ENCODE data around the gene ARFRP1.

Gene ARFRP1

DNA sequence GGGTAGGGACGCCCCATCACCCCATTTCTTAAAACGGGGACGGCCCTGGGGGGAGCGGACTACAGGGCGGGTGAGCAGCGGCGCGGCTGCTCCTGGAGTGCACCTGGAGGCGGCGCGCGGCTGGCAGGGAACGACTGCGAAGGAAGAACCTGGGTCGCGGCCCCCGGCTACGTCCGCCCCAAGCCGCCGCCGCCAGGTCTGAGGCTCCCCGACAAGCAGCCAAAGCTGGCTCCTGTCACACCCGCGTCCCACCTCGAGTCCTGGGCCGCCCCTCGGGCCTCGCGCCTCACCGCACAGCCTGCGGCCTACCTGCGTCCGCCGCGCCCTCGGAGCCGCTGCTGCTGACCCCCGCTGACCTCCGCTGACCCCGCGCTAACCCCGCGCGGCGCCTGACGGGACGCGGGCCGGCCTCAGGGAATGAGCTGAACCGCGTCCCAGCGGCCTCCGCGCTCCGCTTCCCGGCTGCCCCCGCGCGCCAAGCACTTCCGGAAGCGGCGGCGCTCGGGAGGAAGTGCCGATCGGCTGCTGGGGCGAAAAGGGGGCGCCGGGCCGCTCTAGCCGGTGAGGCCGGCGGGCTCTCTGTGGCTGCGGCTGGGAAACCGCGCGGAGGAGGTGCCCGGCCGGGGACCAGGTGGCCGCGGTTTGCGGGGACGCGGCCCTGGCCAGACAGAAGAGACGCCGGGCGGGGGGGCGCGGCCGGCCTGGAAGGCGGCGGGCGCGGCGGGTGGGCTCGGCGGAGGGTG is at the start of gene ARFRP1, which contains the start of gene ZGPAT:
Gene ARFRP1 (minus strand): TSS at position 419 of the 743 bp plus-strand sequence. CDS start 885 bp downstream, outside the sequence.
Gene ZGPAT (plus strand): TSS at position 482 of the 743 bp plus-strand sequence. CDS start 542 bp downstream, outside the sequence.
- DNase-seq (ENCODE audit: low read depth): peak; percentile 35
- no peak for TF ChIP-seq CTCF (conservative IDR thresholded peaks at IDR 0.05; ENCODE audit: low read depth, low read length)
- H3K4me3 ChIP-seq (ENCODE audit: low read length): peak within 1 kb of the TSS; percentile 76

DNA sequence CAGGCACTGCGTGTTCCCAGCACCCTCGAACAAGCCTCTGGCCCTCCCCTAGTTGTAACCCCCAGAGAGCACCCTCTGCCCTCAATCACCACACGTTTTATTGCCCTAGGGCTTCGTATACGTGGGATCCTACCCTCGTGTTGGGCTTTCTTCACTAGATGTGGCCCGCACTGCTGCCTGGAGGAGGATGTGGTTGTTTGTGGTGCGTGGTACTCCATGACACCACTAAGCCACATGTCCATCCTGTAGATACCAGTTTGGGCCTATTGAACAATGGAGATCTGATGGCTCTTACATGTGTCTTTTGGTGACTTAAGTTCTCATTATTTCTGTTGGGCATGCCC is 48.8 kb upstream of the ARFRP1 start:
- no peak overlapping the region for H3K4me3 ChIP-seq (ENCODE audit: low read length)
- TF ChIP-seq CTCF (conservative IDR thresholded peaks at IDR 0.05; ENCODE audit: low read depth, low read length): no peak
- no peak for DNase-seq (ENCODE audit: low read depth)

- H3K4me3 ChIP-seq (ENCODE audit: low read length): no peak overlapping the region
- no peak for TF ChIP-seq CTCF (conservative IDR thresholded peaks at IDR 0.05; ENCODE audit: low read depth, low read length)
- DNase-seq (ENCODE audit: low read depth): no peak
These were observed 48.3 kb upstream of the ARFRP1 start for GRCh38 chr20:63755933-63756647.

- no peak overlapping the region for H3K4me3 ChIP-seq (ENCODE audit: low read length)
- DNase-seq (ENCODE audit: low read depth): no peak
- no peak for TF ChIP-seq CTCF (conservative IDR thresholded peaks at IDR 0.05; ENCODE audit: low read depth, low read length)
These were observed 46.2 kb upstream of the ARFRP1 start for GRCh38 chr20:63754008-63754407.

DNA sequence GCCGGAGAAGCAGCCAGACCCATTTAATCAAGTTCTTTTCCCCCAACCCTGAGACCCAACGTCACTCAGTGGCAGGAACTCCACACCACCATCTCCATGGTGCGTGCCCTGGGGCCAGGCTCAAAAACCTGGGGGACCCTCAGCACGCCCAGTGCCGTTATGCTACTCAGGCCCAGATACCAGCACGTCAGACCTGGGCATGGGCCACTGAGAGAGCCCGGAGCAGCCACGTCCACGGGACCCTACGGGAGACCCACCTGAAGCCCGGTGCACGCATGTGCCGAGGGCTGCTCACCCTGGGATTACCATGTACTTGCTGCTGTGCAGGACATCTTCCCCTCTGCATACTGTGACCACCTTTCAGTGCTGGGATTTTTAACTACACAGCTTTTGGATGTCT is 45.6 kb upstream of the ARFRP1 start:
- DNase-seq (ENCODE audit: low read depth): no peak
- no peak for TF ChIP-seq CTCF (conservative IDR thresholded peaks at IDR 0.05; ENCODE audit: low read depth, low read length)

DNA sequence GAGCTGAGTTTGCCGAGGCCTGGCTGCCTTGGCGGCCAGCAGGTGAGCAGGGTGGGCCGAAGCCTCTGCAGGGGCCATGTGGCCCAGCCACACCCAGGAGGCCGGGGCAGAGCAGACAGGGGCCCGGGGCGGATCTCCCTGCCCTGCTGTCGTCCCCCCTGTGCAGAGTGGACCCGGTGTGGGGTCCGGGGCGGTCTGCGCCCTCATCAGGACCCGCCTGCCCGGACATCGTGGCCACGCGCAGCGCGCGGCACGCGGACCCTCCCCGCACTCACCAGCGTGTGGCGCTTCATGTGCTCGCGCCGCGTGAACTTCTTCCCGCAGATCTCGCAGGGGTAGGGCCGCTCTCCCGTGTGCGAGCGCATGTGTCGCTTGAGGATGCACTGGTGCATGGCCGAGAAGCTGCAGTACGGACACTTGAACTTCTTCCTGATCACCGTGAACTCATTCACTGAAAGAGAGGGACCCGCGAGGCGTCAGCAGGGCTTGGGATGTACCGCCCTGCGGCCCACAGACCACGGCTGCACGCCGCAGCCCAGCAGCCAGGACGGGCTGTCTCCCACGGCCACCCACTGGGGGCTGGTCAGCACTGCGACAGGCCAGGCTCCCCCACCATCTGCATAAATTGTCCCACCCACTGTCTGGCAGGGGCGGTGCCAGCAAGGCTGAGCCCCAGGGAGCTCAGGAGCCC is 44.8 kb upstream of the ARFRP1 start:
- TF ChIP-seq CTCF (conservative IDR thresholded peaks at IDR 0.05; ENCODE audit: low read depth, low read length): no peak
- H3K4me3 ChIP-seq (ENCODE audit: low read length): no peak overlapping the region
- no peak for DNase-seq (ENCODE audit: low read depth)

More for the DNA sequence above, 45.6 kb upstream of the ARFRP1 start:
- H3K4me3 ChIP-seq (ENCODE audit: low read length): no peak overlapping the region

Data from retinal pigment epithelial cell (primary cell).